MCF 10A (cell line): ENCODE results near the gene TRAPPC12. TPM values are rescaled to one million over a fixed set of nuclear protein-coding genes. Genes with fewer than 3 reads are reported as not detected.
A peak's percentile ranks its signal among the peaks of the same experiment; 100 is the strongest.

Experiments used
- BruUV-seq: library from RNA; stranded (reverse); fragments of 400-500 nt; replicated peaks from 2 replicates; lab custom pipeline; 2021; lab: Mats Ljungman, UMichigan
- CTCF ChIA-PET: fragments of 300-600 bp; sonication (Branson Sonifier 250); formaldehyde crosslinking; extraction: SDS; loops from one replicate; lab custom pipeline; 2021; ENCODE audit warnings: antibody characterized with exemption, inconsistent platforms; lab: Yijun Ruan, JAX
- POLR2A ChIA-PET: fragments of 300-600, 350-650 bp; sonication (Branson Sonifier 250); formaldehyde crosslinking; extraction: SDS; loops from one replicate; lab custom pipeline; 2020; ENCODE audit warnings: antibody characterized with exemption, inconsistent platforms; lab: Yijun Ruan, JAX
- DNase-seq: peaks from one replicate; pipeline ENCODE4 v3.0.0-alpha.2; 2018; ENCODE audit not compliant: unreplicated experiment
- H3K27ac Mint-ChIP-seq: one replicate; pipeline ENCODE4 v1.8.0; 2022; ENCODE audit warnings: mild to moderate bottlenecking, low read depth, mixed read lengths; ENCODE audit not compliant: unreplicated experiment
- H3K27me3 Mint-ChIP-seq: one replicate; pipeline ENCODE4 v1.8.0; 2022; ENCODE audit warnings: mixed read lengths; ENCODE audit not compliant: insufficient read depth, unreplicated experiment
- H3K36me3 Mint-ChIP-seq: one replicate; pipeline ENCODE4 v1.8.0; 2022; ENCODE audit warnings: mild to moderate bottlenecking, moderate library complexity, mixed read lengths; ENCODE audit not compliant: insufficient read depth, unreplicated experiment
- H3K4me1 Mint-ChIP-seq: one replicate; pipeline ENCODE4 v1.8.0; 2022; ENCODE audit warnings: mixed read lengths; ENCODE audit not compliant: insufficient read depth, unreplicated experiment
- H3K4me3 Mint-ChIP-seq: one replicate; pipeline ENCODE4 v1.8.0; 2022; ENCODE audit warnings: mild to moderate bottlenecking, moderate library complexity, mixed read lengths; ENCODE audit not compliant: unreplicated experiment
- H3K9me3 Mint-ChIP-seq: one replicate; pipeline ENCODE4 v1.8.0; 2022; ENCODE audit warnings: mixed read lengths; ENCODE audit not compliant: unreplicated experiment
- CTCF ChIP-seq: fragments of 200-600 bp; IDR thresholded peaks from one replicate; pipeline ENCODE4 v1.8.0; 2022; ENCODE audit warnings: antibody characterized with exemption, mild to moderate bottlenecking; ENCODE audit not compliant: unreplicated experiment
- intact Hi-C: fragments of 100-400 bp; cut with micrococcal nuclease; formaldehyde crosslinking; loops from 2 replicates; pipeline ENCODE4 v1.14.1; 2022
- total RNA-seq: library from RNA; stranded (reverse); gene quantifications from 2 replicates; pipeline ENCODE4 v1.2.3, GENCODE V29; 2022

TRAPPC12 gene
- total RNA-seq, 1 experiment from 2014 or later, result 84.4 TPM

GRCh38 chr2:3516831-3517230 lies 137.3 kb downstream of the TRAPPC12 start:
- ChIA-PET CTCF (interaction anchor here (0.6 to 1.5 kb wide), 5 partner anchors 9 to 92 kb away, joined by 3 read pairs; no protein-coding TSS in a partner anchor), POLR2A (interaction anchor here (0.6 to 3.6 kb wide), 7 partner anchors 10 to 143 kb away, joined by 3 to 26 read pairs (median 4); partner anchors contain the start of gene RNASEH1)
- peaks cover 26% of the 10 kb centered on the region for H3K4me1 Mint-ChIP-seq
- no peak for DNase-seq
- H3K4me3 Mint-ChIP-seq, result no peak overlapping the region
- no peak overlapping the region for H3K27ac Mint-ChIP-seq
- no TSS peak for BruUV-seq
- H3K9me3 Mint-ChIP-seq, result no peaks in the 10 kb centered on the region
- H3K36me3 Mint-ChIP-seq, result peaks cover 43% of the 10 kb centered on the region
- no peak for TF ChIP-seq CTCF
- H3K27me3 Mint-ChIP-seq, result no peaks in the 10 kb centered on the region
- intact Hi-C loops, result no loop called here

- TF ChIP-seq CTCF, result no peak
- H3K4me1 Mint-ChIP-seq, result peaks cover 26% of the 10 kb centered on the region
- POLR2A ChIA-PET, result interaction anchor here (0.6 to 3.6 kb wide), 15 partner anchors 8 to 751 kb away, joined by 3 to 26 read pairs (median 5); partner anchors contain the start of genes EIPR1, RNASEH1 and TRAPPC12
- H3K36me3 Mint-ChIP-seq, result peaks cover 32% of the 10 kb centered on the region
- BruUV-seq, result no TSS peak
- intact Hi-C loops, result loop anchor here (2.0 kb wide), 1 partner anchor 41 kb away; the partner anchor contains the start of gene RNASEH1
- H3K27ac Mint-ChIP-seq, result no peak overlapping the region
- CTCF ChIA-PET, result interaction anchor here (0.7 to 1.6 kb wide), 4 partner anchors 11 to 94 kb away, joined by 3 read pairs; no protein-coding TSS in a partner anchor
- no peaks in the 10 kb centered on the region for H3K9me3 Mint-ChIP-seq
- peak overlapping the region; percentile 78 for H3K4me3 Mint-ChIP-seq
- H3K27me3 Mint-ChIP-seq, result no peaks in the 10 kb centered on the region
- no peak for DNase-seq
Observed at GRCh38 chr2:3517948-3518495, 138.5 kb downstream of the TRAPPC12 start.

GRCh38 chr2:3518496-3519254 lies 139.2 kb downstream of the TRAPPC12 start:
- peak; percentile 92 for DNase-seq
- H3K36me3 Mint-ChIP-seq, result peaks cover 28% of the 10 kb centered on the region
- peak overlapping the region; percentile 65 for H3K27ac Mint-ChIP-seq
- ChIA-PET POLR2A (interaction anchor here (0.6 to 3.6 kb wide), 16 partner anchors 9 to 752 kb away, joined by 3 to 26 read pairs (median 4); partner anchors contain the start of genes EIPR1, RNASEH1 and TRAPPC12), CTCF (interaction anchor here (0.7 to 1.6 kb wide), 3 partner anchors 10 to 95 kb away, joined by 3 read pairs; no protein-coding TSS in a partner anchor)
- peak overlapping the region; percentile 78 for H3K4me3 Mint-ChIP-seq
- H3K9me3 Mint-ChIP-seq, result no peaks in the 10 kb centered on the region
- peaks cover 26% of the 10 kb centered on the region for H3K4me1 Mint-ChIP-seq
- BruUV-seq, result no TSS peak
- no peaks in the 10 kb centered on the region for H3K27me3 Mint-ChIP-seq
- intact Hi-C loops, result loop anchor here (1.0 to 2.0 kb wide), 2 partner anchors 40 to 133 kb away; partner anchors contain the start of gene RNASEH1
- no peak for TF ChIP-seq CTCF
